ENCODE data around the gene DLG4.

DNA sequence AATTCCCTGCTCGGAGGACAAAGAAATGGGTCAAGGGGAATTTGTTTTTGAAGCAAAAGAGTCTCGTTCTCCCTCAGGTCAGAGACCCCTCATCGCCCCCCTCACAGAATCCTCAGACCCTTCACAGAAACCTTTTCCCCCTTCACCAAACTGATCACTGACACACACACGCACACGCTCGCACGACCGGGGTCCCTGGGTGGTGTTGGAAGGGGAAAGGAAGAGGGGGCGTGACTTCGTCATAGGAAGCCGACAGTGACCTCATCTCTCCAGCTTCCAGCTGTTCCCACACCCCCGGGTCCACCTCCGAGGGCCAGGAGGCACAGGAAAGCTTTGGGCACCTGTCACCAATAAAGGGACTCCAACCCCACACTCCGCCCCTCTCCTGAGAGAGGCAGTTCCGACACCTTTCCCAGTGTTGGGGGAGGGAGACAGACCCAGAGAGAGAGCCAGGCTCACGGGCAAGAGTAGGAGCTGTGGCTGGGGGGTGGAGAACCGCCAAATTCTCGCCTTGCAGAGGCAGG is 41.6 kb downstream of the DLG4 start:
- TF ChIP-seq EZH2 (IDR thresholded peaks at IDR 0.05) (no peak), POLR2AphosphoS5 (IDR thresholded peaks at IDR 0.05; ENCODE audit: borderline replicate concordance, low read depth, low read length) (no peak), FOXP2 (optimal IDR thresholded peaks at IDR 0.05; ENCODE audit: control extremely low read depth, extremely low read length, insufficient read depth) (no peak)
